ENCODE results near the gene SAE1. TPM values are rescaled to one million over a fixed set of nuclear protein-coding genes. Genes with fewer than 3 reads are reported as not detected.

SAE1 gene
- total RNA-seq, 3 donors from 2014 or later, result 44.6 to 61.4 (median 55.7) TPM

DNA sequence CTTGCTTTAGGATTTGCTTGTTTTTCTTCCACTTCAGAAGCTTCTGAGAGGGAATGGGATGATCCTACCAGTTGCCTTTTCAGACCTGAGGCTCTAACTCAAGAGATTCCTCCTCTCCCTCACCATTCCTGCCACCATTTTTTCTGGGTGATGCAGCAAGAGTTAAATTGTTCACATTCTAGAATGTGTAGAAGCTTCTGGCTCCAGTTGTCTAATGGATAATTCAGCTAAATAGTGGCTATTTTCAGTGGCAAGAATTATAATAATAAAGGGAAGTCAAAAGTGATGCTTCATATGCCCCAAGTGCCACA lies 79.5 kb downstream of the SAE1 start:
- Histone ChIP-seq H3K27ac (peak overlapping the region in 1 of 2 donors; percentile 0), H3K9me3 (no peaks in the 10 kb centered on the region), H3K4me3 (no peak overlapping the region), H3K27me3 (no peaks in the 10 kb centered on the region), H3K36me3 (no peaks in the 10 kb centered on the region), H3K4me1 (no peaks in the 10 kb centered on the region)
- intact Hi-C loops (cut with DNase I; ENCODE audit: low total_unique reads), result no loop called here
- DNase-seq (ENCODE audit: low spot score in 2 of 2), result no peak
- no peak for TF ChIP-seq POLR2AphosphoS5 (IDR thresholded peaks at IDR 0.05)
- TF ChIP-seq, protein P1, sequence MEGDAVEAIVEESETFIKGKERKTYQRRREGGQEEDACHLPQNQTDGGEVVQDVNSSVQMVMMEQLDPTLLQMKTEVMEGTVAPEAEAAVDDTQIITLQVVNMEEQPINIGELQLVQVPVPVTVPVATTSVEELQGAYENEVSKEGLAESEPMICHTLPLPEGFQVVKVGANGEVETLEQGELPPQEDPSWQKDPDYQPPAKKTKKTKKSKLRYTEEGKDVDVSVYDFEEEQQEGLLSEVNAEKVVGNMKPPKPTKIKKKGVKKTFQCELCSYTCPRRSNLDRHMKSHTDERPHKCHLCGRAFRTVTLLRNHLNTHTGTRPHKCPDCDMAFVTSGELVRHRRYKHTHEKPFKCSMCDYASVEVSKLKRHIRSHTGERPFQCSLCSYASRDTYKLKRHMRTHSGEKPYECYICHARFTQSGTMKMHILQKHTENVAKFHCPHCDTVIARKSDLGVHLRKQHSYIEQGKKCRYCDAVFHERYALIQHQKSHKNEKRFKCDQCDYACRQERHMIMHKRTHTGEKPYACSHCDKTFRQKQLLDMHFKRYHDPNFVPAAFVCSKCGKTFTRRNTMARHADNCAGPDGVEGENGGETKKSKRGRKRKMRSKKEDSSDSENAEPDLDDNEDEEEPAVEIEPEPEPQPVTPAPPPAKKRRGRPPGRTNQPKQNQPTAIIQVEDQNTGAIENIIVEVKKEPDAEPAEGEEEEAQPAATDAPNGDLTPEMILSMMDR (IDR thresholded peaks at IDR 0.05), result no peak
- no peak for TF ChIP-seq POLR2A (IDR thresholded peaks at IDR 0.05)

DNA sequence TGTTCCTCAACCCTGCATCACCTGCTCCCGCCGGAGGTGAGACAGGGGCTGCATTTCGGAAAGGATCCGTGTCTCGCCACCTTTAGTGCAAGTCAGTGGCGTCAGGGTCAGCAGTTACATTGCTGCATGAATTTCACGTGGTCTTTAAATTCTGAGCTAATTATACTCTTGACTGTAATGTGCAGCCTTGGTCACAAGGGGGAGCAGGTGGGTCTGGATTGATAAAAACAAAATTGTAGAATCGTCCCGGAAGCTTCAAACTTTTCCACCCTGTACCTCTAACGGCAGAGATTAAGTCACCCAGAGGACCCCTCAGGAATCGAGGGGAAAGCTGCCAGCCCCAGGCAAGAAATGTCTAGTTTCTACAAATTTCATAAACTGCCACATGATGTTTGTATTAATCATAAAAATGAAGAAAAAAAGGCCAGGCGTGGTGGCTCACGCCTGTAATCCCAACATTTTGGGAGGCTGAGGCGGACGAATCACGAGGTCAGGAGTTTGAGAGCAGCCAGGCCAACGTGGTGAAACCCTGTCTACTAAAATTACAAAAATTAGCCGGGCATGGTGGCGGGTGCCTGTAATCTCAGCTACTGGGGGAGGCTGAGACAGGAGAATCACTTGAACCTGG lies 80.2 kb downstream of the SAE1 start:
- TF ChIP-seq POLR2AphosphoS5 (IDR thresholded peaks at IDR 0.05) (no peak), POLR2A (IDR thresholded peaks at IDR 0.05) (no peak)
- TF ChIP-seq, protein P1 (IDR thresholded peaks at IDR 0.05), result peak; percentile 88 to 95 (median 90)
- intact Hi-C loops (cut with DNase I; ENCODE audit: low total_unique reads), result no loop called here
- Histone ChIP-seq H3K36me3 (no peaks in the 10 kb centered on the region), H3K4me3 (no peak overlapping the region), H3K27me3 (no peaks in the 10 kb centered on the region), H3K9me3 (no peaks in the 10 kb centered on the region), H3K27ac (peak overlapping the region; percentile 42 to 49), H3K4me1 (no peaks in the 10 kb centered on the region)
- DNase-seq (ENCODE audit: low spot score in 2 of 2), result peak; percentile 70 to 71

DNA sequence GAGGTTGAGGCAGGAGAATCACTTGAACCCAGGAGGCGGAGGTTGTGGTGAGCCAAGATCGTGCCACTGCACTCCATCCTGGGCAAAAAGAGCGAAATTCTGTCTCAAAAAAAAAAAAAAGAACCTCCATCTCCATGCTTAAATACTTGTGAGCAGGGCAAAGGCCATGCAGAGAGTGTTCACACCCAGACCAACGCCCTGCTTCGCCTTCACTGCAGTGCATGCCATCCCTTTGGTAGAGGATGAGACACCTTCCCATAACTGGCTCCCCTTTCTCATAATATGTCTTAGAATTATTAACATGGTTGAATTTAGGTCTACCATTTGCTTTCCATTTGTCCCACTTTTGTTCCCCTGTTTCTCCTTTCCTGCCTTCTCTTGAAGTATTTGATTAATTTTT lies 84.9 kb downstream of the SAE1 start:
- Histone ChIP-seq H3K4me3 (no peak overlapping the region), H3K9me3 (no peaks in the 10 kb centered on the region), H3K4me1 (no peaks in the 10 kb centered on the region), H3K27me3 (no peaks in the 10 kb centered on the region), H3K36me3 (no peaks in the 10 kb centered on the region), H3K27ac (no peak overlapping the region)
- TF ChIP-seq, protein P1 (IDR thresholded peaks at IDR 0.05), result no peak
- no peak for TF ChIP-seq POLR2AphosphoS5 (IDR thresholded peaks at IDR 0.05)
- TF ChIP-seq POLR2A (IDR thresholded peaks at IDR 0.05), result no peak
- intact Hi-C loops (cut with DNase I; ENCODE audit: low total_unique reads), result no loop called here
- no peak for DNase-seq (ENCODE audit: low spot score in 2 of 2)

DNA sequence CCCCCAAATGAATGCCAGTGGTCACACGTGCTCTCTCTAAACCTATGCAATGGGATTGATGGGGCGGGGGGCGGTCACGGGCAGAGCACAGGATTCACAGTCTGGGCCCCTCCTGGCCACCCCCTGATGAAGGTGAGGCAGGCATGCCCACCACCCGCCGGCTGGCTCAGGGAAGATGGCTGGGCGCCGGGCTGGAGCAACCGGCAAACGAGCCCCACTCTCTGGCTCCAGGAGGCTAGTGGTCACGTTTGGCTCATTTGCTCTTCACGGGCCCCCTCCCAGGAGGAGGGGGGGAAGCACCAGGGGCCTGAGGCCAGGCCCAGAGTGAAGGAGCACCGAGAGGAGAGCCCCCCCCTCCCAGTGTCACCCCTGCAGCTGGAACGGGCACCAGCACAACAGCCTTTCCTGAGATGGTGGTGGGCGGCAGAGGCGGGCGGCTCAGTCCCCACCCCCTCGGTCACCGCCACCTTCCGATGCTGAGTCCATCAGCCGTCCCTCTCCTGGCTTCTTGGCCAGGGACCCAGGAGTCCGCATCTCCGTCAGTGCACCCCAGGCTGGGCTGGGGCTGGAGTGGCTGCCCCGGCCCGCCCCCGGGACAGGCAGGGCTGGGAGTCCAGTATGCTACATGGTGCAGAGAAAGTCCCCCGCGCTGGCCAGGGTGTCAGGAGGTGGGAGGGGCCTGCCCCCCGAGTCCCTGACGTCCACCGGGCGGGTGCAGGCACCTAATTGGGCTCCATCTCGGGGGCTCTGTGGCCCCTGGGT lies 90.6 kb downstream of the SAE1 start:
- H3K4me3 ChIP-seq, result no peak overlapping the region
- H3K36me3 ChIP-seq, result no peaks in the 10 kb centered on the region
- TF ChIP-seq POLR2A (IDR thresholded peaks at IDR 0.05) (no peak), POLR2AphosphoS5 (IDR thresholded peaks at IDR 0.05) (no peak)
- TF ChIP-seq, protein P1 (IDR thresholded peaks at IDR 0.05), result no peak
- H3K4me1 ChIP-seq, result no peaks in the 10 kb centered on the region
- intact Hi-C loops (cut with DNase I; ENCODE audit: low total_unique reads), result loop anchor here (5.0 kb wide), 1 partner anchor 534 kb away; no protein-coding TSS in a partner anchor
- no peaks in the 10 kb centered on the region for H3K9me3 ChIP-seq
- no peaks in the 10 kb centered on the region for H3K27me3 ChIP-seq
- DNase-seq (ENCODE audit: low spot score in 2 of 2), result no peak
- H3K27ac ChIP-seq, result no peak overlapping the region

DNA sequence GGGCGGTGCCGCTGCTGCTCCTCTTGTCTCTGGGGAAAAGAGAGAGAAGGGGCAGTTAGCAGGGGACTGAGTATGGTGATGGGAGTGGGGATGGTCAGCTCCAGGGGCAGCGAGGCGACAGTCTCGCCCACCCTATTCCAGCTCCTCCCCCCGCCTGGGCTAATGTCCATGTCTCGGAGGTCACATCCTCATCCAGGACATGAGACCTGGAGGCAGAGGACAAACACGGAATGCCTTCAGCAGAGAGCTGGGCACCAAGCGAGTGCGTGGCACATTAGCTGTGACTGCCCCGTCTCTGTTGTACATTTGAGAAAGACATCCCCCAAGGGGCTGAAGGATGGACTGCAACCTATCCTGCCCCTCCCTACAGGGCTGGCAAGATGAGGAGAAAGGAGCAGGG lies 91.3 kb downstream of the SAE1 start:
- Histone ChIP-seq H3K27me3 (no peaks in the 10 kb centered on the region), H3K36me3 (no peaks in the 10 kb centered on the region), H3K27ac (no peak overlapping the region), H3K4me1 (peaks cover 0 to 3% of the 10 kb centered on the region in 2 donors), H3K9me3 (no peaks in the 10 kb centered on the region), H3K4me3 (no peak overlapping the region)
- intact Hi-C loops (cut with DNase I; ENCODE audit: low total_unique reads), result loop anchor here (5.0 kb wide), 1 partner anchor 535 kb away; no protein-coding TSS in a partner anchor
- DNase-seq (ENCODE audit: low spot score in 2 of 2), result no peak
- TF ChIP-seq POLR2AphosphoS5 (IDR thresholded peaks at IDR 0.05), result no peak
- TF ChIP-seq, protein P1 (IDR thresholded peaks at IDR 0.05), result no peak
- no peak for TF ChIP-seq POLR2A (IDR thresholded peaks at IDR 0.05)

All from breast epithelium (tissue), 4 donors.